Astrocyte (in vitro differentiated cells and primary cell): Measurements from ENCODE around the gene PER2. TPM values are rescaled to one million over a fixed set of nuclear protein-coding genes. Genes with fewer than 3 reads are reported as not detected.

Experiments used
- DNase-seq: peaks from one replicate; pipeline ENCODE4 v3.0.0-alpha.2; 2010; ENCODE audit warnings: low read depth
- FAIRE-seq: peaks from 2 replicates; lab custom pipeline; 2011; peaks lifted over from hg19 to GRCh38; lab: Jason Lieb, UNC
- H2AFZ ChIP-seq: 2 replicates; pipeline ENCODE4 v1.6.0; 2012; ENCODE audit warnings: low read depth, low read length, inconsistent platforms
- H3K27ac ChIP-seq: 2 replicates; pipeline ENCODE4 v1.5.1; 2011; ENCODE audit warnings: low read depth, low read length, inconsistent platforms
- H3K27me3 ChIP-seq: 2 replicates; pipeline ENCODE4 v1.6.0; 2011; ENCODE audit warnings: low read length, inconsistent platforms; ENCODE audit not compliant: insufficient read depth
- H3K36me3 ChIP-seq: 2 replicates; pipeline ENCODE4 v1.5.1; 2011; ENCODE audit warnings: low read length, inconsistent platforms; ENCODE audit not compliant: insufficient read depth
- H3K4me1 ChIP-seq: 2 replicates; pipeline ENCODE4 v1.5.1; 2011; ENCODE audit warnings: low read length, inconsistent platforms; ENCODE audit not compliant: insufficient read depth
- H3K4me2 ChIP-seq: 2 replicates; pipeline ENCODE4 v1.6.0; 2012; ENCODE audit warnings: low read length, inconsistent platforms
- H3K4me3 ChIP-seq: 2 replicates; pipeline ENCODE4 v1.5.1; 2011; ENCODE audit warnings: low read depth, mild to moderate bottlenecking, low read length, inconsistent platforms; ENCODE audit not compliant: insufficient read depth
- H3K79me2 ChIP-seq: 2 replicates; pipeline ENCODE4 v1.6.0; 2012; ENCODE audit warnings: mild to moderate bottlenecking, low read length, inconsistent platforms; ENCODE audit not compliant: insufficient read depth
- H3K9ac ChIP-seq: 2 replicates; pipeline ENCODE4 v1.6.0; 2012; ENCODE audit warnings: mild to moderate bottlenecking, low read length, inconsistent platforms
- H3K9me3 ChIP-seq: 2 replicates; pipeline ENCODE4 v1.5.1; 2012; ENCODE audit warnings: low read depth, mild to moderate bottlenecking, low read length, inconsistent platforms; ENCODE audit not compliant: insufficient read depth
- H4K20me1 ChIP-seq: 2 replicates; pipeline ENCODE4 v1.6.0; 2012; ENCODE audit warnings: low read length, inconsistent platforms; ENCODE audit not compliant: insufficient read depth
- H3K27ac Mint-ChIP-seq: one replicate; pipeline ENCODE4 v1.8.0; 2021; ENCODE audit warnings: mild to moderate bottlenecking, mixed read lengths; ENCODE audit not compliant: unreplicated experiment
- H3K27me3 Mint-ChIP-seq: one replicate; pipeline ENCODE4 v1.8.0; 2021; ENCODE audit warnings: low read depth, mixed read lengths; ENCODE audit not compliant: unreplicated experiment
- H3K36me3 Mint-ChIP-seq: one replicate; pipeline ENCODE4 v1.8.0; 2021; ENCODE audit warnings: low read depth, mixed read lengths; ENCODE audit not compliant: unreplicated experiment
- H3K4me1 Mint-ChIP-seq: one replicate; pipeline ENCODE4 v1.8.0; 2021; ENCODE audit warnings: low read depth, mixed read lengths; ENCODE audit not compliant: unreplicated experiment
- H3K4me3 Mint-ChIP-seq: one replicate; pipeline ENCODE4 v1.8.0; 2021; ENCODE audit warnings: mild to moderate bottlenecking, moderate library complexity, mixed read lengths; ENCODE audit not compliant: unreplicated experiment
- H3K9me3 Mint-ChIP-seq: one replicate; pipeline ENCODE4 v1.8.0; 2021; ENCODE audit warnings: mild to moderate bottlenecking, mixed read lengths; ENCODE audit not compliant: unreplicated experiment
- CTCF ChIP-seq: IDR thresholded peaks from 2 replicates; pipeline ENCODE4 v1.5.1; 2011; ENCODE audit warnings: low read depth, mild to moderate bottlenecking, inconsistent platforms, low read length, moderate library complexity; ENCODE audit not compliant: insufficient read depth
- EZH2 ChIP-seq: IDR thresholded peaks from 2 replicates; pipeline ENCODE4 v1.6.1; 2012; ENCODE audit warnings: mild to moderate bottlenecking, low read length, inconsistent platforms; ENCODE audit not compliant: insufficient read depth
- total RNA-seq: library from RNA; stranded (reverse); gene quantifications from 2 replicates; pipeline ENCODE4 v1.2.1, GENCODE V29; 2021

Gene PER2
- total RNA-seq, 1 donor from 2014 or later, result 2.0 TPM

GRCh38 chr2:238320246-238320647 is 31.8 kb upstream of the PER2 start, which contains the start of gene TRAF3IP1:
Gene TRAF3IP1, plus strand, starts transcription at chr2:238320518. Its CDS starts 145 bp downstream, at chr2:238320663.
- peak within 1 kb of the TSS; percentile 95 for H3K4me2 ChIP-seq
- Mint-ChIP-seq H3K27me3 (peaks cover 16% of the 10 kb centered on the region), H3K27ac (peak within 1 kb of the TSS; percentile 41), H3K4me3 (peak within 1 kb of the TSS; percentile 91), H3K9me3 (no peaks in the 10 kb centered on the region), H3K4me1 (peaks cover 6% of the 10 kb centered on the region), H3K36me3 (peaks cover 5% of the 10 kb centered on the region)
- peaks cover 16% of the 10 kb centered on the region for H3K4me1 ChIP-seq
- H3K27ac ChIP-seq, result peak within 1 kb of the TSS; percentile 26
- DNase-seq, result peak; percentile 77
- H4K20me1 ChIP-seq, result peaks cover 23% of the 10 kb centered on the region
- no peak for TF ChIP-seq EZH2
- no peak for TF ChIP-seq CTCF
- H3K27me3 ChIP-seq, result no peaks in the 10 kb centered on the region
- peak within 1 kb of the TSS; percentile 83 for H3K9ac ChIP-seq
- H3K9me3 ChIP-seq, result no peaks in the 10 kb centered on the region
- H3K4me3 ChIP-seq, result peak within 1 kb of the TSS; percentile 71
- H2AFZ ChIP-seq, result peak within 1 kb of the TSS; percentile 97
- H3K79me2 ChIP-seq, result peaks cover 25% of the 10 kb centered on the region
- H3K36me3 ChIP-seq, result peaks cover 4% of the 10 kb centered on the region
- no peak for FAIRE-seq

GRCh38 chr2:238315031-238315595 is 26.7 kb upstream of the PER2 start:
- Histone ChIP-seq H2AFZ (no peak overlapping the region), H3K79me2 (peaks cover 4% of the 10 kb centered on the region), H3K4me3 (no peak overlapping the region), H3K4me2 (no peak overlapping the region), H3K27ac (no peak overlapping the region), H3K36me3 (no peaks in the 10 kb centered on the region), H4K20me1 (no peaks in the 10 kb centered on the region), H3K27me3 (no peaks in the 10 kb centered on the region), H3K4me1 (peaks cover 5% of the 10 kb centered on the region), H3K9ac (no peak overlapping the region), H3K9me3 (no peaks in the 10 kb centered on the region)
- H3K27ac Mint-ChIP-seq, result no peak overlapping the region
- H3K4me1 Mint-ChIP-seq, result no peaks in the 10 kb centered on the region
- no peak for TF ChIP-seq EZH2
- TF ChIP-seq CTCF, result no peak
- peaks cover 18% of the 10 kb centered on the region for H3K27me3 Mint-ChIP-seq
- H3K9me3 Mint-ChIP-seq, result no peaks in the 10 kb centered on the region
- FAIRE-seq (no peak), DNase-seq (no peak)
- H3K36me3 Mint-ChIP-seq, result no peaks in the 10 kb centered on the region
- H3K4me3 Mint-ChIP-seq, result no peak overlapping the region

DNA sequence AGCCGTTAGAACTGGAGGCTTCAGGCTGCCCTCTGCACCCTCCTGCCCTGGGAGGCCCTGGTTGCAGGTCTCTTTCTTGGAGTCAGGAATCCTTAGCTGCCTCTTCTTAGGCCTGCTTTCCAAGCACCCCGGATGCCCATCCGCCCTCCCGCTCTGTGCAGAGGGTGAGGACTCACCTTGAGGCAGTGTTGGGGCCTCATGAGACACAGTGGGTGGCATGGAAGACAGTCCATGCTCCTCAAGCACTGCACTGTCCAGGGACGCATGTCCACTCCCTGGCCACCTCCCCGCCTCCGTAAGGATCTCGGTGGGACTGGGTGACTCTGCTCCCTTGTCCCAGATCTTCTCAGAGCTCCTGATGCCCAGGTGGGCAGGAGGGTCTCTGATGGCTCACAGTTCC is 26.2 kb upstream of the PER2 start:
- Histone ChIP-seq H4K20me1 (no peaks in the 10 kb centered on the region), H3K79me2 (no peaks in the 10 kb centered on the region), H3K9me3 (no peaks in the 10 kb centered on the region), H3K9ac (no peak overlapping the region), H3K4me3 (no peak overlapping the region), H3K4me1 (peaks cover under 1% of the 10 kb centered on the region), H3K36me3 (no peaks in the 10 kb centered on the region), H3K4me2 (no peak overlapping the region), H2AFZ (no peak overlapping the region), H3K27me3 (no peaks in the 10 kb centered on the region), H3K27ac (no peak overlapping the region)
- no peak for FAIRE-seq
- no peaks in the 10 kb centered on the region for H3K9me3 Mint-ChIP-seq
- no peak overlapping the region for H3K4me3 Mint-ChIP-seq
- H3K36me3 Mint-ChIP-seq, result no peaks in the 10 kb centered on the region
- peaks cover 18% of the 10 kb centered on the region for H3K27me3 Mint-ChIP-seq
- no peaks in the 10 kb centered on the region for H3K4me1 Mint-ChIP-seq
- TF ChIP-seq EZH2, result no peak
- TF ChIP-seq CTCF, result no peak
- DNase-seq, result no peak
- no peak overlapping the region for H3K27ac Mint-ChIP-seq
